Lung (tissue), 12 donors: ENCODE measurements around the gene CDC42BPG. TPM values are rescaled to one million over a fixed set of nuclear protein-coding genes. Genes with fewer than 3 reads are reported as not detected.

Experiments
- ATAC-seq: fragments of 200-7000 bp; cut with Tn5 transposase; one replicate; pipeline ENCODE4 v1.9.1; 2020; ENCODE audit warnings: moderate number of reproducible peaks; ENCODE audit not compliant: insufficient read depth, low FRiP score
- DNase-seq, 3 donors: peaks; one replicate each; pipeline ENCODE4 v3.0.0-alpha.2; 2013 to 2017
- H3K27ac ChIP-seq, 2 donors: one replicate each; pipeline ENCODE4 v1.5.1; 2013; ENCODE audit warnings: mild to moderate bottlenecking in 2 of 2, moderate library complexity in 2 of 2, control low read depth in 1 of 2, inconsistent platforms in 1 of 2, low read depth in 1 of 2, low read length in 1 of 2
- H3K27me3 ChIP-seq, 3 donors: one replicate each; pipeline ENCODE4 v1.5.1; 2013; ENCODE audit warnings: low read length in 2 of 3; ENCODE audit not compliant: control insufficient read depth in 3 of 3, insufficient read depth in 3 of 3
- H3K36me3 ChIP-seq, 4 donors: one replicate each; pipeline ENCODE4 v1.5.1; 2013; ENCODE audit warnings: low read length in 4 of 4, mild to moderate bottlenecking in 1 of 4, moderate library complexity in 1 of 4; ENCODE audit not compliant: control insufficient read depth in 4 of 4, insufficient read depth in 4 of 4
- H3K4me1 ChIP-seq, 5 donors: one replicate each; pipeline ENCODE4 v1.5.1; 2013; ENCODE audit warnings: low read length in 5 of 5, mild to moderate bottlenecking in 2 of 5, moderate library complexity in 1 of 5; ENCODE audit not compliant: control insufficient read depth in 5 of 5, insufficient read depth in 5 of 5
- H3K4me3 ChIP-seq: one replicate; pipeline ENCODE4 v1.5.1; 2013; ENCODE audit warnings: mild to moderate bottlenecking, control low read depth, moderate library complexity
- H3K9ac ChIP-seq, 2 donors: one replicate each; pipeline ENCODE4 v1.5.1; 2013; ENCODE audit warnings: low read length in 2 of 2, control low read depth in 1 of 2; ENCODE audit not compliant: insufficient read depth in 1 of 2
- H3K9me3 ChIP-seq, 4 donors: one replicate each; pipeline ENCODE4 v1.5.1; 2013; ENCODE audit warnings: low read length in 3 of 4, mild to moderate bottlenecking in 1 of 4, moderate library complexity in 1 of 4; ENCODE audit not compliant: control insufficient read depth in 4 of 4, insufficient read depth in 3 of 4
- CTCF ChIP-seq: IDR thresholded peaks from 2 replicates; pipeline ENCODE4 v1.5.1; 2012; ENCODE audit warnings: mild to moderate bottlenecking; ENCODE audit errors: control extremely low read depth, extremely low read depth
- WGBS, 2 donors: extraction: QIAGEN DNeasy Blood & Tissue Kit; methylation state at CpG; one replicate each; pipeline ENCODE4 v1.1.7; 2013; 5-methylcytosine and 5-hydroxymethylcytosine counted together
- polyA plus RNA-seq, 2 donors: library from polyadenylated mRNA; stranded (reverse); fragments of 200-250 nt; gene quantifications; one replicate each; pipeline ENCODE4 v1.2.1, GENCODE V29; 2013
- total RNA-seq, 2 donors: library from RNA; depleted of rRNA in 1 of 2; stranded (reverse); fragments of >200 nt in 1 of 2; gene quantifications; one replicate each; pipeline ENCODE4 v1.2.1, GENCODE V29; 2014 to 2021
- donor health status: control.
- donor health status: control.
- donor health status: Bipolar disorder and iron deficiency.
- donor health status: healthy.
- donor health status: DM: yes; HTN: yes; CAD: no.

Gene CDC42BPG
- total and polyA plus RNA-seq, 4 donors: 7.1 to 23.5 (median 10.6) TPM

DNA sequence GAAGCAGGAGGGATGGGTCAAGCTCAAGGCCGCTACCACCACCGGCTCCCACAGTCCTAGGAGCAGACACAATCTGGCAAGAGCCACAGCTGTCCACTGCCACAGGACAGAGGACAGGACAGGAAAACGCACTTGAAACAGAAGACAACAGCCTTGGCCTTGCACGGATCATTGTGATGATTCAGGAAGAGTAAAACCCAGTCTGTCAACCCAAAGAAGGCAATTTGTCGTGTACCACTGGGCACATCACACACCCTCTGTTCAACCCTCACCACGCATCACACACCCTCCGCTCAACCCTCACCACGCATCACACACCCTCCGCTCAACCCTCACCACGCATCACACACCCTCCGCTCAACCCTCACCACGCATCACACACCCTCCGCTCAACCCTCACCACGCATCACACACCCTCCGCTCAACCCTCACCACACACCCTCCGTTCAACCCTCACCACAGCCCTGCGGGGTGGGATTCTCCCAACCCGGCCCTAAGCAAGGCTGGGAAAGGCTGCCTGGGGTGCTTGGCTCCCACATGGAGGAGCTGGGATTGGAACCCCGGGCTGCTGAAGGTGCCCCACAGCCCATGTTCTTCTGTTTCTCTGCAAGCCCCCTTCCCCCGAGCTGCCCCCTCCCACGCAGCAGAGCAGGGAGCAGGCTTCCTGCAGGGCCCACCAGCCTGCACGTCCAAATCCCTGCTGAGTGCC, 11.3 kb upstream of the CDC42BPG start:
- peaks cover 0 to 62% (median 0%) of the 10 kb centered on the region in 5 donors for H3K4me1 ChIP-seq
- no peaks in the 10 kb centered on the region for H3K9me3 ChIP-seq
- H3K4me3 ChIP-seq: no peak overlapping the region
- no peak overlapping the region for H3K9ac ChIP-seq
- no peak for TF ChIP-seq CTCF
- H3K36me3 ChIP-seq: peaks cover 0 to 22% (median 17%) of the 10 kb centered on the region in 4 donors
- H3K27ac ChIP-seq: peak overlapping the region; percentile 86 to 90
- WGBS, 2 donors: 77 to 78% methylated on average over 18 of the region's 22 CpGs
- ATAC-seq: no peak
- H3K27me3 ChIP-seq: no peaks in the 10 kb centered on the region
- no peak for DNase-seq

GRCh38 chr11:64854534-64855502, 10.4 kb upstream of the CDC42BPG start:
- Histone ChIP-seq H3K9ac (no peak overlapping the region), H3K4me1 (peaks cover 0 to 62% (median 3%) of the 10 kb centered on the region in 5 donors), H3K9me3 (no peaks in the 10 kb centered on the region), H3K27ac (peak overlapping the region; percentile 86 to 90), H3K36me3 (peaks cover 0 to 21% (median 15%) of the 10 kb centered on the region in 4 donors), H3K4me3 (no peak overlapping the region), H3K27me3 (no peaks in the 10 kb centered on the region)
- DNase-seq (no peak), ATAC-seq (peak; percentile 86)
- WGBS, 2 donors: 71 to 75% methylated on average over 45 of the region's 45 CpGs
- TF ChIP-seq CTCF: no peak

- 91 to 93% methylated on average over 25 of the region's 25 CpGs for WGBS, 2 donors
- TF ChIP-seq CTCF: no peak
- DNase-seq (no peak), ATAC-seq (no peak)
- Histone ChIP-seq H3K4me3 (no peak overlapping the region), H3K9me3 (no peaks in the 10 kb centered on the region), H3K36me3 (peaks cover 0 to 21% (median 11%) of the 10 kb centered on the region in 4 donors), H3K4me1 (peaks cover 0 to 58% (median 9%) of the 10 kb centered on the region in 5 donors), H3K9ac (no peak overlapping the region), H3K27ac (peak overlapping the region; percentile 77 to 90), H3K27me3 (no peaks in the 10 kb centered on the region)
These were observed 9.7 kb upstream of the CDC42BPG start for GRCh38 chr11:64854157-64854533.
